Activated CD4-positive, alpha-beta T cell treated with anti-CD3 and anti-CD28 coated beads, Interleukin-2, amount 50 U/mL, for 4 hours (primary cell): ENCODE measurements around the gene TMEM151B.

ENCODE experiments used
- DNase-seq, 2 experiments: peaks; one replicate each; pipeline ENCODE4 v3.0.0-alpha.2; 2020

TMEM151B gene

GRCh38 chr6:44253307-44254101, 16.7 kb upstream of the TMEM151B start:
- peak; percentile 52 to 55 for DNase-seq

DNA sequence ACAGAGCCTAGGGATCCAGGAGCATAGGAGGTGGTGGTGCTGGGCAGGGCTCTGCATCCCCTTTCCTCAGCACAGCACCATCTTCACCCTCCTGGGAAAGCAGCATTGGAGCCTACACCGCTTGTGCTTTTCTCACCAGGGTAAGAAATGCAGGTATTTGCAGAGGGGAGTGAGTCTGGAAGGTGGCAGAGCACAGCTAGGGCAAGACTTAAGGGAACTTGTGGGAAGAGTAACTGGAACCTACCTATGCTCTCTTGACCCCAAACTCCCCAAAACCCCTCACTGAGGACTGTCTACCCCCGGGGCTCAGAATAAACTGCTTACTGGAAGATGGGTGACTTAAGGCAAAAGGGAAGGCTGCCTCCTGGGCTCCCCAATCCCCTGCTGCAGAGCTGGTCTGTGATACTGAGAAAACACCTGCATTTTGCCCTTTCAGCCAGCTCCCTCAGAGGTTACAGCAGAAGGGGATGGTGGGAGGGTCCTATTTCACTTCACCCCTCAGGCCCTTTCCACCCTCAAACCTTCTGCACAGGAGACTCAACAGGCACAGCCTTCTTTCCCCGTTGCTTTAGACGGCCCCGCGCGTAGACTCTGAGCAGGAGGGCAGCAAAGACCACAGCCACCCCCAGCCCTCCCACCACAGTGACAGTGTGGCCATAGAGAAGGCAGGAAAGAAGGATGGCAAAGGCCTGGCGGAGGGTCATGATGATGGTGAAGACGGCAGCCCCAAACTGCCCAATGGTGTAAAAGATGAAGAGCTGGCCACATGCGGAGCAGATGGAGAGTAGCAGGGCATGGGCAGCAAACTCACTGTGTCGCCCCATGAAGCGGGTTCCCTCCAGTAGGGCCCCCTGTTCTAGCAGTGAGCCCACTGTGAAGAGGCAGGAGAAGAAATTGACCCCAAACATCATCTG, 15.8 kb upstream of the TMEM151B start:
- peak in 1 of 2 experiments; percentile 18 for DNase-seq

DNA sequence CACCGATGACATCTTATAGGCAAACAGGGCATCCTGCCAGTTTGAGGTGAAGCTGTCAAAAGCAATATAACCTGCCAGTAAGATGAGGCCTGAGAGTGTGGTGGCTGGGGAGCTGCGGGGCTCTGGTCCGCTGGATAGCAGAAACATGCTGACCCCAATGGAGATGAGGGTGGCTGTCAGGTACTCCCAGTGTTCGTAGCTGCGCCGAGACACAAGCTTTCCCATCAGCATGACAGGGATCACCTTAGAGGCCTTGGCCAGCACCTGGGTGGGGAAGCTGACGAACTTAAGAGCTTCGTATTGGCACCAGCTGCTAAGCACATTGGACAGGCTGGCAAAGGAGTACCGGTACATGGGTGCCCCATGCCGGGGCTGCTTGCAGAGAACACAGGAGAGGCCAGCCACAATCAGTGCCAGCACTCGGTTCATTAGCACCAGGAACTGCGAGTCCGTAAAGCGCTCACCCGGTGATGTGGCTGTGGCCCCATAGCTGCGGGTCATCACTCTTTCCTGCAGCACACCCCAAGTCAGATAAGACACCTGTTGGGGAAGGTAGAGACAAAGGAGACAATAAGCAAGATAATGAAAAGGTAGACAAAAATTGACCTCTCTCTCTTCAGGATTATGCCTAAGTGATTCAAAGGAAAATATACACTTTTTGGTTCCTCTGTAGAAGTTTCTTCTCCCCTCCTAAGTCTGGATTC, 15.0 kb upstream of the TMEM151B start:
- DNase-seq: peak; percentile 29 to 30

GRCh38 chr6:44255871-44256774, 14.1 kb upstream of the TMEM151B start:
- peak; percentile 13 to 28 for DNase-seq

GRCh38 chr6:44256775-44257024, 13.6 kb upstream of the TMEM151B start:
- no peak for DNase-seq

- DNase-seq: peak; percentile 41 to 54
Measured at GRCh38 chr6:44257025-44257752, 13.1 kb upstream of the TMEM151B start, which contains the start of gene SLC35B2. SLC35B2 (minus strand) TSS chr6:44257528; CDS start chr6:44257410, 118 bp downstream.

GRCh38 chr6:44257753-44258324, 12.4 kb upstream of the TMEM151B start:
- DNase-seq: no peak

GRCh38 chr6:44258325-44258863, 11.9 kb upstream of the TMEM151B start:
- no peak for DNase-seq

DNA sequence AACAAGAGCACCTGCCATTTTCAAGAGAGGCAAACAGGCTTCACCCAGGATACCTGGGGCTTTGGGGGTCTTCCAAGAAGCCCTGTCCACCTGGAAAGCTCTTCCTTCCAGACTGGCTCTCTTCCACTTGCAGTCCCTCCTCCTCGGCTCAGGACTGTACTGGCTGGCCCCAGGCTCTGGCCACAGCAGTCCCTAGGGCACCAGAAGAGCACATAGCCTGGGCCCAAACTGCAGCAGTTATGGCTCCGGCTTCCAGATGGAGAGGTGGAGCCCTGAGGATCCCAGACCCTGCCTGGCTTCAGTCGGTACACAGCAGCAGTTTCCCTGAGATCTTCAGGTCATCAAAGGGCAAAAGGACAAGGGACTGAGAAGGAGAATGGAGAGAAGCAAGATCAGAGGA, 11.3 kb upstream of the TMEM151B start:
- DNase-seq: no peak

DNA sequence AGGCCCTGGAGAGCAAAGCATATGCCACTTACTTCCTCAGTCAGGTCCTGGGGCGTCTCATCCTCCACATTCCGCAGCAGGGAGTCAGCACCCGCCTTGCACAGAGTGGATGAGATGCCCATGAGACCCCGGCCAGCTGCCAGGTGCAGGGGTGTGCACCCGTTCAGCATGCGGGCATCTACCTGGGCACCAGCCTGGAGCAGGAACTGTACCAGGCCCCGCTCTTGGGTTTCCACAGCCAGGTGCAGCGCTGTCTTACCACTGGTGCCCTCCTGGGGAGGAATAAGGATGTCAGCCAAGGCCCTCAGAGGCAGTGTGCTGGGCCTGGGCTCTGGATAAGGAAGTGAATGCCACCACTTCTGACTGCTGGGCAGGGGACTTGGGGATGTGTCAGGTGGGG, 10.2 kb upstream of the TMEM151B start:
- no peak for DNase-seq

- no peak for DNase-seq
Measured at GRCh38 chr6:44260451-44261297, 9.6 kb upstream of the TMEM151B start.

GRCh38 chr6:44261581-44261980, 8.7 kb upstream of the TMEM151B start:
- DNase-seq: no peak

GRCh38 chr6:44262467-44263353, 7.5 kb upstream of the TMEM151B start:
- no peak for DNase-seq

- peak in 1 of 2 experiments; percentile 12 for DNase-seq
Measured at GRCh38 chr6:44263354-44264100, 6.7 kb upstream of the TMEM151B start.

GRCh38 chr6:44264154-44265006, 5.9 kb upstream of the TMEM151B start:
- peak in 1 of 2 experiments; percentile 55 for DNase-seq

DNA sequence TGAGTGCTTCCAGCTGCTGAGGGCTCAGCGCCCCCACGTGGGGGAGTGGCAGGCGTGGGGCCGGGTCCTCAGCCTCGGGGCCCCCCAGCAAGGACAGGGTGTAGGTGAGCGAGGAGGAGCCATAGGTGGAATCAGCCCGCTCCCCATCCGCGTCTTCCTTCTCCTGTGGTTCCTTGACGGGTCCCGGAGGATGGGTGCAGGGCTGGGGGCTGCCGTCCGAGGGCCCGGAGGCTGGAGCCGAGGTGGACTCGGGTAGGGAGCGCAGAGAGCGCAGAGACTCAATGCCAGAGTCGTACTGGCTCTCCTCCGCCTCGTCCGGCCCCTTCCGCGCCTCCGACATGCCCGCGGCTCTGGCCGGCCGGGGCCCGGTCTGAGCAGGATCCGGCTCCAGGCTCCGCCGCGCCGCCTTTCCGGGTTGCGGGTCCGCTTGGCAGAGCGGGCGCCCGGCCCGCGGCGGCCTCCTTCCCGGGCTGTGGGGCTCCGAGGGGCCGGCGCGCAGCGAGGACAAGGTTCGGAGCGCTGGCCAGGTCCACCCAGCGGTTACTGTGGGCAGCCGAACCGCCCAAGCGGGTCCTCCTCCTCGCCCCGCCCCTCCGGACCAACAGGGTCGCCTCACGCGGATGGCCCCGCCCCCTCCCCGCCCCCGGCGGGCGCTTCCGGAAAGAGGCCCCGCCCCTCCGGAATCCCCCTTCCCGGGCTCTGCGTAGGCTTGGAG, 5.1 kb upstream of the TMEM151B start, which contains the start of gene NFKBIE:
NFKBIE (minus strand) TSS at position 545 of the 715 bp plus-strand sequence; CDS start at position 340, 205 bp downstream.
- peak; percentile 92 to 94 for DNase-seq
